Spleen (tissue), 7 donors: Measurements from ENCODE around the gene SNX2.

Source experiments
- CTCF ChIP-seq, 11 experiments: fragments of 200-600 bp in 7 of 11; fragments of 450-650 bp in 4 of 11; sonication (generic) in 4 of 11; IDR thresholded peaks in 8 of 11; conservative IDR thresholded peaks in 3 of 11; 1 replicate in 7 of 11; 2 replicates in 4 of 11; pipeline versions ENCODE4 v1.4.0 to v1.8.0; 2016 to 2021; ENCODE audit warnings: antibody characterized with exemption in 11 of 11, inconsistent platforms in 4 of 11, mild to moderate bottlenecking in 1 of 11
- POLR2A ChIP-seq, 3 donors: fragments of 450-650 bp; IDR thresholded peaks; one replicate each; pipeline ENCODE4 v1.5.1; 2017; ENCODE audit warnings: antibody characterized with exemption in 3 of 3, mild to moderate bottlenecking in 1 of 3
- donor health status: DM: no; HTN: no; CAD: no; lungs with moderate emphysema.
- donor health status: DM: no; HTN: no; CAD: no.
- donor health status: DM: no; HTN: no; CAD: no.

- no peak for TF ChIP-seq POLR2A (IDR thresholded peaks at IDR 0.05)
- no peak for TF ChIP-seq CTCF (IDR thresholded peaks at IDR 0.05 in 8 of 11, conservative IDR thresholded peaks at IDR 0.05 in 3 of 11)
These were observed 90.0 kb downstream of the SNX2 start for GRCh38 chr5:122864842-122865241.
